DND-41 (cell line): Measurements from ENCODE around the gene CADPS.

Experiments
- ATAC-seq: fragments of 200-7000 bp; cut with Tn5 transposase; 3 replicates; pipeline ENCODE4 v1.9.1; 2021; ENCODE audit warnings: low read depth; ENCODE audit not compliant: insufficient read depth
- DNase-seq: peaks from one replicate; pipeline ENCODE4 v3.0.0-alpha.2; 2020
- H2AFZ ChIP-seq: 2 replicates; pipeline ENCODE4 v1.6.0; 2012; ENCODE audit warnings: low read depth, low read length
- H3K27ac ChIP-seq: 2 replicates; pipeline ENCODE4 v1.5.1; 2012; ENCODE audit warnings: low read length, inconsistent platforms
- H3K27me3 ChIP-seq: fragments of 200-600 bp; sonication (generic); 2 replicates; pipeline ENCODE4 v1.6.0; 2012; ENCODE audit warnings: low read length, mild to moderate bottlenecking, inconsistent platforms; ENCODE audit not compliant: insufficient read depth, poor library complexity
- H3K36me3 ChIP-seq: 2 replicates; pipeline ENCODE4 v1.5.1; 2012; ENCODE audit warnings: low read length, inconsistent platforms; ENCODE audit not compliant: insufficient read depth
- H3K4me1 ChIP-seq: 2 replicates; pipeline ENCODE4 v1.5.1; 2012; ENCODE audit warnings: mild to moderate bottlenecking, low read length; ENCODE audit not compliant: insufficient read depth
- H3K4me2 ChIP-seq: 2 replicates; pipeline ENCODE4 v1.6.0; 2012; ENCODE audit warnings: mild to moderate bottlenecking, moderate library complexity, low read length, inconsistent platforms; ENCODE audit not compliant: insufficient read depth
- H3K4me3 ChIP-seq, 2 experiments: fragments of 200-600 bp in 1 of 2; shearing (Covaris generic) in 1 of 2; 2 replicates each; pipeline ENCODE4 v1.5.1; 2012 to 2016; ENCODE audit warnings: inconsistent platforms in 2 of 2, low read length in 2 of 2, mild to moderate bottlenecking in 2 of 2, low read depth in 1 of 2, moderate library complexity in 1 of 2
- H3K79me2 ChIP-seq: 2 replicates; pipeline ENCODE4 v1.6.0; 2012; ENCODE audit warnings: low read length, inconsistent platforms; ENCODE audit not compliant: insufficient read depth
- H3K9ac ChIP-seq: 2 replicates; pipeline ENCODE4 v1.6.0; 2012; ENCODE audit warnings: low read depth, mild to moderate bottlenecking, inconsistent platforms, low read length, moderate library complexity
- H3K9me3 ChIP-seq: 2 replicates; pipeline ENCODE4 v1.5.1; 2012; ENCODE audit warnings: low read length, moderate library complexity, mild to moderate bottlenecking, inconsistent platforms; ENCODE audit not compliant: insufficient read depth, severe bottlenecking
- H4K20me1 ChIP-seq: 2 replicates; pipeline ENCODE4 v1.6.0; 2012; ENCODE audit warnings: low read length; ENCODE audit not compliant: insufficient read depth
- EZH2 ChIP-seq: IDR thresholded peaks from 3 replicates; pipeline ENCODE4 v1.6.1; 2012; ENCODE audit warnings: borderline replicate concordance, low read depth, mild to moderate bottlenecking, moderate library complexity, low read length, inconsistent platforms; ENCODE audit not compliant: severe bottlenecking
- TF ChIP-seq, protein P1 (sequence below): IDR thresholded peaks from 2 replicates; pipeline ENCODE4 v1.5.1; 2012; ENCODE audit warnings: borderline replicate concordance, low read length, moderate library complexity, mild to moderate bottlenecking; ENCODE audit not compliant: poor library complexity, severe bottlenecking; ENCODE audit errors: extremely low read depth

The CADPS gene

DNA sequence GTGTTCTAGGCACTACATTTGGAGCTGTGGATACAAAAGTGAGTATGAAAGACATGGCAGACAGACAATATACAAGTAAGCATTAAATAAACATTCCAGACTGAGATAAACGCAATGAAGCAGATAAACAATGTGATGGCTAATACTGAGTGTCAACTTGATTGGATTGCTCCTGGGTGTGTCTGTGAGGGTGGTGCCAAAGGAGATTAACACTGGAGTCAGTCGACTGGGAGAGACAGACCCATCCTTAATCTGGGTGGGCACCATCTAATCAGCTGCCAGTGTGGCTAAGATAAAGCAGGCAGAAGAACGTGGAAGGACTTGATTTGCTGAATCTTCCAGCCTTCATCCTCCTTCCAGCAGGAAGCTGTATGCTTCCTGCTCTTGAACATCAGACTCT is 77.2 kb downstream of the CADPS start:
- H3K36me3 ChIP-seq: no peaks in the 10 kb centered on the region
- H4K20me1 ChIP-seq: no peaks in the 10 kb centered on the region
- H3K4me2 ChIP-seq: no peak overlapping the region
- ATAC-seq (no peak), DNase-seq (no peak)
- H3K27me3 ChIP-seq: no peaks in the 10 kb centered on the region
- no peak overlapping the region for H3K9ac ChIP-seq
- peaks cover 12% of the 10 kb centered on the region for H3K4me1 ChIP-seq
- no peaks in the 10 kb centered on the region for H3K9me3 ChIP-seq
- no peaks in the 10 kb centered on the region for H3K79me2 ChIP-seq
- H3K4me3 ChIP-seq: no peak overlapping the region
- no peak overlapping the region for H3K27ac ChIP-seq
- H2AFZ ChIP-seq: no peak overlapping the region
- TF ChIP-seq, protein P1, sequence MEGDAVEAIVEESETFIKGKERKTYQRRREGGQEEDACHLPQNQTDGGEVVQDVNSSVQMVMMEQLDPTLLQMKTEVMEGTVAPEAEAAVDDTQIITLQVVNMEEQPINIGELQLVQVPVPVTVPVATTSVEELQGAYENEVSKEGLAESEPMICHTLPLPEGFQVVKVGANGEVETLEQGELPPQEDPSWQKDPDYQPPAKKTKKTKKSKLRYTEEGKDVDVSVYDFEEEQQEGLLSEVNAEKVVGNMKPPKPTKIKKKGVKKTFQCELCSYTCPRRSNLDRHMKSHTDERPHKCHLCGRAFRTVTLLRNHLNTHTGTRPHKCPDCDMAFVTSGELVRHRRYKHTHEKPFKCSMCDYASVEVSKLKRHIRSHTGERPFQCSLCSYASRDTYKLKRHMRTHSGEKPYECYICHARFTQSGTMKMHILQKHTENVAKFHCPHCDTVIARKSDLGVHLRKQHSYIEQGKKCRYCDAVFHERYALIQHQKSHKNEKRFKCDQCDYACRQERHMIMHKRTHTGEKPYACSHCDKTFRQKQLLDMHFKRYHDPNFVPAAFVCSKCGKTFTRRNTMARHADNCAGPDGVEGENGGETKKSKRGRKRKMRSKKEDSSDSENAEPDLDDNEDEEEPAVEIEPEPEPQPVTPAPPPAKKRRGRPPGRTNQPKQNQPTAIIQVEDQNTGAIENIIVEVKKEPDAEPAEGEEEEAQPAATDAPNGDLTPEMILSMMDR: no peak
- TF ChIP-seq EZH2: no peak

DNA sequence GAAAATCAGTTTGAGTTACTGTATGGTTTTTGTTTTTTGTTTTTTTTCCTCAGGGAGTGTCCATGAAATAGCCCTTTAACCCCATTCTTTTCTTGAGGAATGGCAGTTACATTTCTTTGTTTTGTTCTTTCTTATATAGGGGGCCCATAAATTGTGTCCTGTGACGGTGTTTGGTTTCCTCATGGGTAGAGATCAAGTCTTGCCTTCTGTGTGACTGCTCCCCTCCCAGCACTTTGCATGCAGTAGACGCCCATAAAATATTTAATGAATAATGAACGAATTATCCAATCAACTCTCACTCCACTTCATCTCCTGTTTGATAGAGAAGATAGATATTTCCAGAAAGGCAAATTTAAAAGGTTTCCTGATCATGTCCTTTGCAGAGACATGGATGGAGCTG is 78.1 kb downstream of the CADPS start:
- no peaks in the 10 kb centered on the region for H3K9me3 ChIP-seq
- H3K4me2 ChIP-seq: no peak overlapping the region
- ATAC-seq: no peak
- H3K27me3 ChIP-seq: no peaks in the 10 kb centered on the region
- TF ChIP-seq EZH2: no peak
- TF ChIP-seq, protein P1: no peak
- H2AFZ ChIP-seq: no peak overlapping the region
- H3K4me1 ChIP-seq: peaks cover 12% of the 10 kb centered on the region
- H3K36me3 ChIP-seq: no peaks in the 10 kb centered on the region
- no peak overlapping the region for H3K4me3 ChIP-seq
- H3K27ac ChIP-seq: no peak overlapping the region
- no peaks in the 10 kb centered on the region for H3K79me2 ChIP-seq
- no peaks in the 10 kb centered on the region for H4K20me1 ChIP-seq
- no peak for DNase-seq
- no peak overlapping the region for H3K9ac ChIP-seq

DNA sequence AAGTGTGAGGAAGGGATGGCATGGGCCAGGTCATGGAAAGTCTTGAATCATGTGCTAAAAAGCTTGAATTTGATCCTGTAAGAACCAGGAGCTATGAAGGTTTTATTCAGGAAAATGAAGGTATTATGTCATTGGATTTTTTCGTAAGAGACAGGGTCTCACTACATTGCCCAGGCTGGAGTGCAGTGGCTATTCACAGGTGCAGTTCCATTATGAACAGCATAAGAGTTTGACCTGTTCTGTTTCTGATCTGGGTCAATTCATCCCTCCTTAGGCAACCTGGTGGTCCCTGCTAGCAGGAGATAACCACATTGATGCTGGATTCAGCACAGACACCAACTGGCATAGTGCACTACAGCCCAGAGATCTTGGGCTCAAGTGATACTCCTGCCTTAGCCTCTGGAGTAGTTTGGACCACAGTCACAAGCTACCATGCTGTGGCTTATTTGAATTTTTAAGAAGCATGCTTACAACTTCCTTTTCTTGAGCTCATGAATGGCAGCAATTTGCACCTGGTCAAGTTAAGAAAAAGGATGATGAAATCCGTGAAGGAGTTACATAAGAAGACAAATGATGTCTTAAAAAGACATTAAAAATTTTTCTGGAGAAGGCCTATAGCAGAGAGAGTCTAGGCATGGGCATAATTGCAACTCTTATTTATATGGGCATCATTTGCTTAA is 79.1 kb downstream of the CADPS start:
- Histone ChIP-seq H3K27ac (peak overlapping the region; percentile 37; the same call in 1 of the 2 replicates), H3K27me3 (no peaks in the 10 kb centered on the region), H3K36me3 (no peaks in the 10 kb centered on the region), H3K79me2 (no peaks in the 10 kb centered on the region), H4K20me1 (no peaks in the 10 kb centered on the region), H2AFZ (0 out of 2 replicates have a peak overlapping the region, but pooled peaks have one; percentile 17), H3K4me3 (no peak overlapping the region), H3K9me3 (no peaks in the 10 kb centered on the region), H3K4me1 (peaks cover 12% of the 10 kb centered on the region), H3K4me2 (no peak overlapping the region), H3K9ac (no peak overlapping the region)
- ATAC-seq (peak; percentile 76), DNase-seq (peak; percentile 12)
- TF ChIP-seq, protein P1: no peak
- no peak for TF ChIP-seq EZH2

DNA sequence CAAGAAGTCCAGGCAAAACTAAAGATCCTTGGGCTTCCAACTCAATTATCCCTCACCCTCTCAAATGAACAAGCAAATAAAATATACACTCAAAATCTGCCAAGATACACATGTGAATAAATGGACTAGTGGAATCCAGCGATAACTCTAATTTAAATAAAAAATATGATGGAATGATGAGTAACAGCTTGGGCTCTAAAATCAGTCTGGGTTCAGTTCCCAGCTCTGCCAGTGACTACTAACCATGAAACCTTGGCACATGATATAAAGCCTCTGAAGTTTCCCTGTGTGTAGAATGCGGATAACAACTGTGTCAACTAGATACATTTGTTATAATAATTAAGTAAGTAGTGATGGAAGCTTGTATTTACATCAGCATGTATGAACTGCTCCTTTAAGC is 81.3 kb downstream of the CADPS start:
- Histone ChIP-seq H2AFZ (no peak overlapping the region), H3K4me2 (no peak overlapping the region), H3K4me1 (peaks cover 12% of the 10 kb centered on the region), H3K4me3 (no peak overlapping the region), H3K36me3 (no peaks in the 10 kb centered on the region), H3K27ac (no peak overlapping the region), H4K20me1 (no peaks in the 10 kb centered on the region), H3K9me3 (no peaks in the 10 kb centered on the region), H3K79me2 (no peaks in the 10 kb centered on the region), H3K9ac (no peak overlapping the region), H3K27me3 (no peaks in the 10 kb centered on the region)
- ATAC-seq (no peak), DNase-seq (no peak)
- TF ChIP-seq, protein P1: no peak
- TF ChIP-seq EZH2: no peak
